Astrocyte (in vitro differentiated cells and primary cell): ENCODE data around the gene PDXK.

Experiments used
- CTCF ChIP-seq: IDR thresholded peaks from 2 replicates; pipeline ENCODE4 v1.5.1; 2011; ENCODE audit warnings: low read depth, mild to moderate bottlenecking, inconsistent platforms, low read length, moderate library complexity; ENCODE audit not compliant: insufficient read depth
- EZH2 ChIP-seq: IDR thresholded peaks from 2 replicates; pipeline ENCODE4 v1.6.1; 2012; ENCODE audit warnings: mild to moderate bottlenecking, low read length, inconsistent platforms; ENCODE audit not compliant: insufficient read depth

- TF ChIP-seq CTCF: no peak
- no peak for TF ChIP-seq EZH2
These were observed 16.8 kb upstream of the PDXK start for GRCh38 chr21:43701936-43702784.
